HG03159 (cell line): ENCODE data around the gene EEF1AKMT4.
"Not testable (repeated sequence)": the region's sequence is repeated elsewhere in the genome, so short reads cannot be mapped to it uniquely, and the experiment has no call there.

Source experiments
- ATAC-seq: cut with Tn5 transposase; IDR thresholded peaks from one replicate; pipeline ENCODE4 v1.9.1; 2021; ENCODE audit warnings: mild to moderate bottlenecking, moderate library complexity; ENCODE audit not compliant: unreplicated experiment

The EEF1AKMT4 gene

GRCh38 chr3:184259878-184260723 is 10.6 kb downstream of the EEF1AKMT4 start:
- ATAC-seq: no peak

- no peak for ATAC-seq
These were observed 11.3 kb downstream of the EEF1AKMT4 start for GRCh38 chr3:184260724-184261269.

- no peak for ATAC-seq
These were observed 11.9 kb downstream of the EEF1AKMT4 start, which contains the start of gene CAMK2N2 for GRCh38 chr3:184261270-184261853. CAMK2N2 (minus strand) TSS chr3:184261553; CDS start chr3:184261285, 268 bp downstream.

- no peak for ATAC-seq
These were observed 12.6 kb downstream of the EEF1AKMT4 start for GRCh38 chr3:184261854-184262763.

GRCh38 chr3:184262764-184263179 is 13.3 kb downstream of the EEF1AKMT4 start:
- no peak for ATAC-seq

GRCh38 chr3:184267249-184267648 is 17.8 kb downstream of the EEF1AKMT4 start:
- not testable (repeated sequence) for ATAC-seq

- ATAC-seq: no peak
These were observed 22.8 kb downstream of the EEF1AKMT4 start for GRCh38 chr3:184272269-184272668.

- no peak for ATAC-seq
These were observed 25.9 kb downstream of the EEF1AKMT4 start for GRCh38 chr3:184275381-184275701.

- no peak for ATAC-seq
These were observed 26.8 kb downstream of the EEF1AKMT4 start, which contains the start of gene ECE2 for GRCh38 chr3:184275961-184276910. ECE2 (plus strand) TSS chr3:184276022; CDS start chr3:184276154, 132 bp downstream.

- ATAC-seq: no peak
These were observed 27.9 kb downstream of the EEF1AKMT4 start for GRCh38 chr3:184277366-184277765.

- ATAC-seq: no peak
These were observed 33.5 kb downstream of the EEF1AKMT4 start for GRCh38 chr3:184282941-184283340.

- no peak for ATAC-seq
These were observed 34.2 kb downstream of the EEF1AKMT4 start for GRCh38 chr3:184283681-184284080.

- no peak for ATAC-seq
These were observed 35.2 kb downstream of the EEF1AKMT4 start for GRCh38 chr3:184284696-184285095.

- ATAC-seq: no peak
These were observed 40.0 kb downstream of the EEF1AKMT4 start for GRCh38 chr3:184289426-184289938.

- no peak for ATAC-seq
These were observed 40.9 kb downstream of the EEF1AKMT4 start for GRCh38 chr3:184290331-184290730.

GRCh38 chr3:184291044-184291737 is 41.7 kb downstream of the EEF1AKMT4 start:
- no peak for ATAC-seq

GRCh38 chr3:184291738-184292445 is 42.4 kb downstream of the EEF1AKMT4 start:
- no peak for ATAC-seq

GRCh38 chr3:184295771-184296170 is 46.3 kb downstream of the EEF1AKMT4 start:
- ATAC-seq: no peak
